ENCODE data around the gene LILRB3. TPM values are rescaled to one million over a fixed set of nuclear protein-coding genes. Genes with fewer than 3 reads are reported as not detected.

The LILRB3 gene
- not detected in 2 replicates for total RNA-seq

GRCh38 chr19:54222474-54223276 lies at the start of gene LILRB3:
Gene LILRB3 (minus strand): TSS chr19:54223007. CDS start chr19:54222976, 31 bp downstream.

DNA sequence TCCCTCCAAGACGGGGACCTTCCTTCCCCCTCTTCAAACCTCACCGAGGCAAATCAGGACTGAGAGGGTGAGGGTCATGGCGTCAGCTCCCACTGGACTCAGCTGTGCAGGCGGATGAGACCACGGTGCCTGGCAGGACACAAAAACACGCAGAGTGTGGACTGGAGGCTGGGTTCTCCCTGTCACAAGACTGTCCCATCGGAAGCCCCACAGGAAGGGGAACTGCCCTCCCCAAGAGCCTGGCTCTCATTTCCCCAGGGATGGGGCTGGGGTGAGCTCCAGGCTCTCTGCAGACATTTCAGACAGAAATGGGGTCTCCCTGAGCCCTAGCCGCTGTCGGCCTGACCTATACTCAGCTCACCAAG lies 34.3 kb upstream of the LILRB3 start, which contains the start of gene LILRB5:
Gene LILRB5, minus strand, starts transcription at position 158 of the 365 bp plus-strand sequence. Its CDS starts 80 bp downstream, at position 78.

GRCh38 chr19:54242646-54243045 lies 19.8 kb upstream of the LILRB3 start, which contains the start of gene LILRA6:
Gene LILRA6 (minus strand): TSS chr19:54242790.

GRCh38 chr19:54191011-54191810 lies 31.6 kb downstream of the LILRB3 start, which contains the start of gene TSEN34:
Gene TSEN34 (plus strand): TSS chr19:54191308. CDS start chr19:54191365, 57 bp downstream.

GRCh38 chr19:54189145-54189734 lies 33.6 kb downstream of the LILRB3 start, which contains the start of gene MBOAT7:
Gene MBOAT7 (minus strand): TSS chr19:54189580. CDS start chr19:54188508, 1,072 bp downstream.

GRCh38 chr19:54172471-54173358 lies 50.1 kb downstream of the LILRB3 start, which contains the start of gene TMC4:
Gene TMC4 (minus strand): TSS chr19:54173160. CDS start chr19:54173117, 43 bp downstream.

Other genes with a start within 250 kb of the LILRB3 start
- gene CACNG6, start 231.4 kb downstream of the LILRB3 start, total RNA-seq = not detected in 2 replicates
- not detected in 2 replicates for gene VSTM1, start 159.1 kb downstream of the LILRB3 start, total RNA-seq
- gene TARM1, start 141.6 kb downstream of the LILRB3 start, total RNA-seq = not detected in 2 replicates
- gene OSCAR, start 122.2 kb downstream of the LILRB3 start, total RNA-seq = 0.78 TPM in 1 of 2 replicates, not detected in the other
- gene NDUFA3, start 120.2 kb downstream of the LILRB3 start, total RNA-seq = 8.8 and 9.5 TPM in 2 replicates
- 9.1 and 18.1 TPM in 2 replicates for gene TFPT, start 107.3 kb downstream of the LILRB3 start, total RNA-seq
- gene PRPF31, start 107.3 kb downstream of the LILRB3 start, total RNA-seq = 37.1 and 60.9 TPM in 2 replicates
- gene CNOT3, start 85.2 kb downstream of the LILRB3 start, total RNA-seq = 13.1 and 25.5 TPM in 2 replicates
- 4.6 and 5.3 TPM in 2 replicates for gene LENG1, start 63.3 kb downstream of the LILRB3 start, total RNA-seq
- gene TMC4, start 49.8 kb downstream of the LILRB3 start, total RNA-seq = under 0.01 and 0.60 TPM in 2 replicates
- 59.7 and 112 TPM in 2 replicates for gene MBOAT7, start 33.4 kb downstream of the LILRB3 start, total RNA-seq
- 65.0 and 78.9 TPM in 2 replicates for gene TSEN34, start 31.7 kb downstream of the LILRB3 start, total RNA-seq
- gene RPS9, start 22.1 kb downstream of the LILRB3 start, total RNA-seq = 753 and 1,564 TPM in 2 replicates
- not detected in 2 replicates for gene LILRA6, start 19.8 kb upstream of the LILRB3 start, total RNA-seq
- not detected in 2 replicates for gene LILRB5, start 34.3 kb upstream of the LILRB3 start, total RNA-seq
- not detected in 2 replicates for gene LILRB2, start 58.1 kb upstream of the LILRB3 start, total RNA-seq
- not detected in 2 replicates for gene LILRA5, start 90.2 kb upstream of the LILRB3 start, total RNA-seq
- not detected in 2 replicates for gene LILRA4, start 116.2 kb upstream of the LILRB3 start, total RNA-seq
- not detected in 2 replicates for gene LAIR1, start 141.9 kb upstream of the LILRB3 start, total RNA-seq
- not detected in 2 replicates for gene TTYH1, start 192.5 kb upstream of the LILRB3 start, total RNA-seq
- gene LENG8, start 226.2 kb upstream of the LILRB3 start, total RNA-seq = 42.2 and 107 TPM in 2 replicates
- gene LENG9, start 240.8 kb upstream of the LILRB3 start, total RNA-seq = 7.3 and 9.8 TPM in 2 replicates

Data from smooth muscle cell of the umbilical artery (primary cell).